Stimulated activated CD4-positive, alpha-beta T cell treated with anti-CD3 and anti-CD28 coated beads, Interleukin-1b, Interleukin-23, amount 100 ng/mL, for 48 hours (primary cell): ENCODE measurements around the gene RMDN2.
"Not testable (repeated sequence)": the region's sequence is repeated elsewhere in the genome, so short reads cannot be mapped to it uniquely, and the experiment has no call there.

Experiments
- DNase-seq: peaks from one replicate; pipeline ENCODE4 v3.0.0-alpha.2; 2020

The RMDN2 gene

GRCh38 chr2:37898448-37898847, 26.6 kb upstream of the RMDN2 start:
- no peak for DNase-seq

- no peak for DNase-seq
Observed at GRCh38 chr2:37902991-37903390, 22.1 kb upstream of the RMDN2 start.

- DNase-seq = no peak
Observed at GRCh38 chr2:37904425-37904824, 20.7 kb upstream of the RMDN2 start.

GRCh38 chr2:37904993-37905392, 20.1 kb upstream of the RMDN2 start:
- no peak for DNase-seq

GRCh38 chr2:37906131-37906530, 19.0 kb upstream of the RMDN2 start:
- no peak for DNase-seq

GRCh38 chr2:37907501-37908225, 17.4 kb upstream of the RMDN2 start:
- DNase-seq = no peak

GRCh38 chr2:37911296-37911873, 13.7 kb upstream of the RMDN2 start:
- no peak for DNase-seq

- DNase-seq = no peak
Observed at GRCh38 chr2:37912056-37912455, 13.0 kb upstream of the RMDN2 start.

GRCh38 chr2:37912616-37913015, 12.5 kb upstream of the RMDN2 start:
- DNase-seq = no peak

- DNase-seq = no peak
Observed at GRCh38 chr2:37914340-37914739, 10.7 kb upstream of the RMDN2 start.

GRCh38 chr2:37915773-37916172, 9.3 kb upstream of the RMDN2 start:
- DNase-seq = no peak

GRCh38 chr2:37916512-37917082, 8.5 kb upstream of the RMDN2 start:
- DNase-seq = no peak

GRCh38 chr2:37917281-37918228, 7.5 kb upstream of the RMDN2 start:
- no peak for DNase-seq

GRCh38 chr2:37918742-37919186, 6.3 kb upstream of the RMDN2 start:
- DNase-seq = no peak

GRCh38 chr2:37919631-37920032, 5.5 kb upstream of the RMDN2 start:
- no peak for DNase-seq

GRCh38 chr2:37920570-37920969, 4.5 kb upstream of the RMDN2 start:
- no peak for DNase-seq

GRCh38 chr2:37921781-37922180, 3.3 kb upstream of the RMDN2 start:
- no peak for DNase-seq

- DNase-seq = no peak
Observed at GRCh38 chr2:37923308-37924055, 1.6 kb upstream of the RMDN2 start.

GRCh38 chr2:37926635-37927034, 1.5 kb downstream of the RMDN2 start:
- DNase-seq = no peak

GRCh38 chr2:37928377-37928776, 3.3 kb downstream of the RMDN2 start:
- DNase-seq = no peak

- not testable (repeated sequence) for DNase-seq
Observed at GRCh38 chr2:37930392-37930791, 5.3 kb downstream of the RMDN2 start.

- DNase-seq = not testable (repeated sequence)
Observed at GRCh38 chr2:37932873-37933272, 7.8 kb downstream of the RMDN2 start.
